Mesodermal cell (in vitro differentiated cells): Measurements from ENCODE around the gene GFI1B.
A peak's percentile ranks its signal among the peaks of the same experiment; 100 is the strongest.

Experiments used
- H3K27ac ChIP-seq: 2 replicates; pipeline ENCODE4 v1.7.0; 2013; ENCODE audit warnings: mild to moderate bottlenecking, low read depth, low read length, moderate library complexity; ENCODE audit not compliant: severe bottlenecking
- H3K36me3 ChIP-seq: 2 replicates; pipeline ENCODE4 v1.7.1; 2013; ENCODE audit warnings: mild to moderate bottlenecking, low read length, moderate library complexity; ENCODE audit not compliant: control insufficient read depth, insufficient read depth
- H3K4me1 ChIP-seq: one replicate; pipeline ENCODE4 v1.7.1; 2013; ENCODE audit warnings: mild to moderate bottlenecking, low read length; ENCODE audit not compliant: insufficient read depth, control insufficient read depth, poor library complexity, severe bottlenecking
- H3K4me3 ChIP-seq: 2 replicates; pipeline ENCODE4 v1.7.0; 2013; ENCODE audit warnings: low read length, control low read depth, mild to moderate bottlenecking; ENCODE audit not compliant: insufficient read depth, poor library complexity, severe bottlenecking; ENCODE audit errors: extremely low read depth
- H3K9me3 ChIP-seq: 2 replicates; pipeline ENCODE4 v1.7.1; 2013; ENCODE audit warnings: mild to moderate bottlenecking, low read length, moderate library complexity; ENCODE audit not compliant: control insufficient read depth
- WGBS, 2 experiments: methylation state at CpG; one replicate each; pipeline ENCODE4 v1.1.5; 2013; ENCODE audit warnings: missing lambda C conversion rate in 2 of 2; ENCODE audit not compliant: insufficient coverage in 2 of 2; 5-methylcytosine and 5-hydroxymethylcytosine counted together

Gene GFI1B

DNA sequence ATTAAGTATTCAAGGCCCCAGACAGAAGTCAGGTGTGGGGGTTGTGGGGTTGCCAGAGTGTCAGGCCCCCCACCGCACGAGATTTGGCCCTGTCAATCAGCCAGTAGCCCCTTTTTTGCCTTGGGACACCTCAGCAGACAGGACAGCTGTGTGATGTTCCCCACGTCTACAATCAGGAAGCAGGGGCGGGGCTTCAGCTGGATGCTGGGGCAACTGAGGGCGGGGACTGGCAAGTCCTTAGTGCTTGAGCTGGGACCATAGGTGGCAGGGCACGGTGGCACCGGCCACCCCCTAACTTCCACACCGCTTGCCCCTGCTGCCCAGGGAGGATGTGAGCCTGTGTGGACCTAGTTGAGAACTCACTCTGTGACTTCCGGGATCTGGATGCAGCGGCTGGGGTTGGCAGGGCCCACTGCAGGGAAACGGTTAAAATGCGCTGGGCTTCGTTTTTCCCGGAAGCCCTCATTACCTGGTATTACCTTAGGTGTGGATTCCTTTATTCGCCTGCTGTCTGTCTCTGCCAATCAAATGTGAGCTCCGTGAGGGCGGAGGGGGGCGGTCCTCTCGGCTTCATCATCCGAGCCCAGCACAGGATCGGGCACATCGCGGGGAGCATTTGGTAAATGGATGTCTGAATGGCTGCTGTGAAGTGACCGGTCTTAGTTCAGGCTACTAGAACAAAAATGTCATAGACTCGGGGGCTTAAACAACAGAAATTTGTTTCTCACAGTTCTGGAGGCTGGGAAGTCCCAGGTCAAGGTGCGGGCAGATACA lies 44.8 kb downstream of the GFI1B start:
- no peak overlapping the region for H3K27ac ChIP-seq
- no peaks in the 10 kb centered on the region for H3K9me3 ChIP-seq
- WGBS, 2 experiments: 90 to 92% methylated on average over 19 to 23 of the region's 26 CpGs
- H3K4me1 ChIP-seq: no peaks in the 10 kb centered on the region
- H3K36me3 ChIP-seq: no peaks in the 10 kb centered on the region
- no peak overlapping the region for H3K4me3 ChIP-seq

DNA sequence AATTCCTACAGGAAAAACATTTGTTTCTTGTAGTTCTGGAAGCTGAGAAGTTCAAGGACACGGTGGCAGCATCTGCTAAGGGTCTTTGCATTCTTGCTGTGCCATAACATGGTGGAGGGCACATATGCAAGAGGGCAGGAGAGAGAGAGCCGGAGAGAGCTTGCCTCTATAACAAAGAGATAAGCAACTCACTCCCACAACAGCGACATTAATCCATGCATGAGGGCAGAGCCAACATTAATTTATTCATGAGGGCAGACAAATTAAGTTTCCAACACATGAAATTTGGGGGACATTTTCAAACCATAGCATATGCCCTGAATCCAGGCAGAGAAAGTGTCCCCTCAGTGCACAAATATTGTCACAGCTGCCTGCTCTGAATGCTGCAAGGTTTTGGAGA lies 47.9 kb downstream of the GFI1B start:
- 65 to 80% methylated on average over 2 of the region's 3 CpGs for WGBS, 2 experiments

DNA sequence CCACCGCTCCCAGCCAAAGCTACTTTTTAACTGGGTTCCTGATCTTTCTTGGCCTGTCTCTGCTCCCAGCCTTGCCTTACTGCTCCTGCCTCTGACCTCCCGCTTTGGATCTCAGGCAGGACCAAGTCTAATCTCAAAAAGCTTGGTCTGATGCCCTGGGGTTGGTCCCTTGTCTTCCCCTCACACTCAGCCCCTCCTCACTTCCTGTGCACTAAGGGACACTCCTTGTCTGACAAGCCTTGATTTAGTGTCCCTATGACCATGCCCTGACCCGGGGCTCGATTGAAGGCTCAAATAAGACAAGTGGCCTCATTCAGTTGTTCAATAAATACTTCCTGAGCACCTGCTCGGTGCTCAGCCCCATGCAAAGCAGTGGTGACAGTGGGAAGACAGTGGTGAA lies 48.6 kb downstream of the GFI1B start:
- Histone ChIP-seq H3K27ac (no peak overlapping the region), H3K4me3 (no peak overlapping the region), H3K9me3 (peaks cover 7% of the 10 kb centered on the region), H3K36me3 (peaks cover 5% of the 10 kb centered on the region), H3K4me1 (peaks cover 4% of the 10 kb centered on the region)
- WGBS, 2 experiments: 65 to 74% methylated on average over 4 to 5 of the region's 5 CpGs

More for the DNA sequence above, 47.9 kb downstream of the GFI1B start:
- H3K9me3 ChIP-seq: peaks cover under 1% of the 10 kb centered on the region
- H3K4me3 ChIP-seq: no peak overlapping the region
- peaks cover 4% of the 10 kb centered on the region for H3K4me1 ChIP-seq
- H3K27ac ChIP-seq: no peak overlapping the region
- H3K36me3 ChIP-seq: no peaks in the 10 kb centered on the region

DNA sequence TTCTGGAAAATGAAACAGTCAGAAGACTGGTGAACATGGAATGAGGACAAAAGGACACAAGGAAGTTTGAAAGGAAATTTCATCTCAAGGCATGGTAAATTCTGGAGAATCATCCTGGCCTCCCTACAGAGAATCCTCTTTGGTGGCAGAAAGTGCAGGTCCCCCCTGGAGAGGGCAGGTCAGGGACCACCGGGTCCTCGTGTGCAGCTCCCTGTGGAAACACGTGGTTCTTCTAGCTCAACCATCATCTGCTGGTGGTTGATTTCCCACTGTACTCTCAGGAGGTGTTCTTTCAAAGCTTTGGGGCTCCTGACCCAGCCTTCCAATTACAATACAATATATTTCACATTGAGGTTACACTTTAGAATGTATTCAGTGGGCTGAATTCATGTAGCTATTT lies 49.7 kb downstream of the GFI1B start:
- Histone ChIP-seq H3K4me1 (peaks cover 4% of the 10 kb centered on the region), H3K27ac (no peak overlapping the region), H3K9me3 (peaks cover 10% of the 10 kb centered on the region), H3K36me3 (peaks cover 16% of the 10 kb centered on the region), H3K4me3 (no peak overlapping the region)
- WGBS, 2 experiments: 79 to 100% methylated on average over 3 of the region's 3 CpGs

DNA sequence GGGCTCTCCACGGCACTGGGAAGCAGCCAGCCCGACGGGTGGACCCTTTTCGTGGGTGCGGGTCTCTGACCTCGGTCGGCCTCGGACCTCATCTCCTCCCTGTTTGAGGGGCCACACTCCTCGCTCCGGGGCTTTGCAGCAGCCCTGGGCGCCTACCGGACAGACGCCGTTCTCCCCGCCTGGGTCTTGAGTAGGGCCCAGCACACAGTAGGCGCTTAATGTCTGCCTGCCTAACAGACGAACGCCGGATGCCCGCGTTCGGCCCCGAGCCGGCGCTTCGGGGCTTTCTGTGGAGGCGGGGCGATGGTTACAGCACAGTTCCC lies 51.5 kb downstream of the GFI1B start:
- H3K4me3 ChIP-seq: peak overlapping the region; percentile 93
- H3K4me1 ChIP-seq: peaks cover 4% of the 10 kb centered on the region
- H3K36me3 ChIP-seq: peaks cover 30% of the 10 kb centered on the region
- H3K9me3 ChIP-seq: peaks cover 10% of the 10 kb centered on the region
- 1% methylated on average over 20 to 28 of the region's 28 CpGs for WGBS, 2 experiments
- H3K27ac ChIP-seq: peak overlapping the region; percentile 62

DNA sequence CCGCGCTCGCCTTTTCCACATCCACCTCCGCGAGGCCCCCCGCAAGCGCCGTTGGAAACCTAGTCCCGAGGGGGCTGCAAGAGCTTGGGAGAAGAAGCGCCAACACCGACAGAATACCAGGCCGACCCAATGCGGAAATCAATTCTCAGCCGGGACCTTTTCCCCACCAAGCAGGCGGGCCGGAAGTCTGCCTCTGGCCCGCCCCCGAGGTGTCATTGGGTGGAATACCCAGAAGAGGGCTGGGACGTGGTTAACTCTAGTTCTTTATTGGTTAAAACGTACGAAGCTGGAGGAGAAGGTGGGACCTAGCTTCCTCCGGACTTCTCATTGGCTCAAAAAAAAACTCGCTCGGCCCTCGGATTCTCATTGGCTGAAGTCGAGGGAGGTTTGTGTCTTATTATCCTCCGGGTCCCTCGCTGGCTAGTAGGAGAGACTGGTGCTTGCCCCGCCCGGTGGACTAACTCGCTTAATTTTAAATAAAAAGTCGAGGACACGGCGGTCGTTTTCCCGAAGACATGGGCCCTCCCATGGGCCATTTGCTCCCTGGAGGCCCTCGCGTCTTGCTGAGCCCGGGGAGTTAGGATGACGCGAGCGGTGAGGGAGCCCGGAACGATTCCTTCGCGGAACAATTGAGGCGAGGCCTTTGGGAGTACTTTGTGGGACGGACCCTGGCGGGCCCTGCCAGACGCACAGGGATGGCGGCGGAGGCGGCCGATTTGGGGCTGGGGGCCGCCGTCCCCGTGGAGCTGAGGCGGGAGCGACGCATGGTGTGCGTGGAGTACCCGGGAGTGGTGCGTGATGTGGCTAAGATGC lies 52.0 kb downstream of the GFI1B start, which contains the start of gene GTF3C5:
TSS of gene GTF3C5 (plus strand) at position 681 of the 813 bp plus-strand sequence. CDS start at position 696, 15 bp downstream.
- Histone ChIP-seq H3K4me1 (peaks cover 4% of the 10 kb centered on the region), H3K27ac (peak within 1 kb of the TSS; percentile 91), H3K4me3 (peak within 1 kb of the TSS; percentile 93), H3K9me3 (peaks cover 10% of the 10 kb centered on the region), H3K36me3 (peaks cover 35% of the 10 kb centered on the region)
- WGBS, 2 experiments: 0 to 1% methylated on average over 48 to 55 of the region's 63 CpGs

DNA sequence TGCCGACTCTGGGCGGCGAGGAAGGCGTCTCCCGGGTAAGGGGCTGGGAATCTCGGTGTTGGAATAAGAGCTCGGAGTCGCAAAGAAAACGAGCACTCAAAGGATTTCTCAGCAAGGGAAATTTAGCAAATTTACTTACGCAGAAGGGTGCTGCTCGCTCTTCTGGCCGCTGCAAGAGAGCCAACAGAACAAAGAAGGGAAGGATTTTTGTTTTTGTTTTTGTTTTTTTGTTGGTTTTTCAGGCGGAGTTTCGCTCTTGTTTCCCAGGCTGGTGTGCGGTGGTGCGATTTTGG lies 52.6 kb downstream of the GFI1B start:
- H3K27ac ChIP-seq: peak overlapping the region; percentile 91

DNA sequence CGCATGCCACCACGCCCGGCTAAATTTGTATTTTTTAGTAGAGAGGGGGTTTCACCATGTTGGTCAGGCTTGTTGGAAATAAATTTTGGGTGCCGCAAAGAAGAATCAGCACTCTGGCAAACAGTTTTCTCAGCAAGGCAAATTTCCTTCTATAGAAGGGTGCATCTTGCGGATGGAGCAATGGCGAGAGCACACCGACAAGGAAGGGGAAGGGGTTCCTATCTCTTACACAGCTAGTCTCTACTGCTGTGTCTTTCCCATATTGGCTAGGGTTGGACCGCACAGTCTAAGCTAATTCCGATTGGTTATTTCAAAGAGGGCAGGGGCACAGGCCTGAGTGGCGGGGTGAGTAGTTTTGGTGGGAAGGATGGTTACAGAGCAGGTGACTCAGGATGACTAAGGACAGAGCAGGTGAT lies 53.0 kb downstream of the GFI1B start:
- H3K27ac ChIP-seq: peak overlapping the region; percentile 91
- WGBS, 2 experiments: 70 to 87% methylated on average over 7 to 8 of the region's 10 CpGs

More for the DNA sequence above, 52.6 kb downstream of the GFI1B start:
- Histone ChIP-seq H3K4me3 (peak overlapping the region; percentile 93), H3K36me3 (peaks cover 40% of the 10 kb centered on the region), H3K4me1 (peaks cover 4% of the 10 kb centered on the region), H3K9me3 (peaks cover 10% of the 10 kb centered on the region)
- 2 to 3% methylated on average over 15 to 16 of the region's 16 CpGs for WGBS, 2 experiments

DNA sequence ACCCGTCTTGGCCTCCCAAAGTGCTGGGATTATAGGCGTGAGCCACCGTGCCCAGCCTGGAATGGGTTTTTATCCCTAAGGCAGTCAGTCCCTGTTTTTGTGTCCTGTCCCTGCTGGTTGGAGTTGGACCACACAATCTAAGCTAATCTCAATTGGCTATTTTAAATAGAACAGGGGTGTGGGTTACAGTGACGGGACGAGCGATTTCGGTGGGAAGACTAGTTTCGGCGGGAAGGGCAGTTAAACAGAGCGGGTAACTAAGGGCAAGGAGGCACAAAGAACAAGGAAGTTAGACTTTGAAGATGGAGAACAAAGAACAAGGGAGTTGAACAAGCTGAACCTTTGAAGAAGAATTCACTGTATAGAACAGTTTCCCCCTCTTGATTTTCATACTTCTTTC lies 53.7 kb downstream of the GFI1B start:
- Histone ChIP-seq H3K36me3 (peaks cover 49% of the 10 kb centered on the region), H3K4me1 (peaks cover 4% of the 10 kb centered on the region), H3K27ac (no peak overlapping the region), H3K4me3 (peak overlapping the region; percentile 14), H3K9me3 (peaks cover 10% of the 10 kb centered on the region)
- 98% methylated on average over 9 to 10 of the region's 10 CpGs for WGBS, 2 experiments

More for the DNA sequence above, 53.0 kb downstream of the GFI1B start:
- H3K4me1 ChIP-seq: peaks cover 4% of the 10 kb centered on the region
- H3K4me3 ChIP-seq: peak overlapping the region; percentile 93
- peaks cover 45% of the 10 kb centered on the region for H3K36me3 ChIP-seq
- H3K9me3 ChIP-seq: peaks cover 10% of the 10 kb centered on the region

DNA sequence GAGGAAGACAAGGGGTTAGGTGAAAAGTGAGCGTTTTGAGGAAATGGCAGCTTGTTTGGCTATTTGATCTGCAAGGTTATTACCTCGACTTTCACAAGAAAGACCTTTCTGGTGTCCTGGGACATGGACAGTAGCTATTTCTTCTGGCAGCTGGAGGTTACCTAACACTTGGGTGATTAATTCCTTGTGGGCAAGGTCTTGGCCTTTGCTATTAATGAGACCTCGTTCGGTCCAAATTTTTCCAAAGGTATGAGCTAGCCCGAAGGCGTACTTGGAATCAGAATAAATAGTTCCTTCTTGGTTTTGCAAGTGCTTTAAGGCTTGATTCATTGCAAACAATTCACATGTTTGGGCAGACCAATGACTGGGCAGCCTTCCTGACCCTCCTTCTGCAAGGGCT lies 57.2 kb downstream of the GFI1B start:
- Histone ChIP-seq H3K27ac (no peak overlapping the region), H3K4me3 (no peak overlapping the region), H3K36me3 (peaks cover 71% of the 10 kb centered on the region), H3K4me1 (no peaks in the 10 kb centered on the region), H3K9me3 (peaks cover 10% of the 10 kb centered on the region)
- 95 to 100% methylated on average over 6 of the region's 6 CpGs for WGBS, 2 experiments
